Astrocyte (in vitro differentiated cells and primary cell): ENCODE results near the gene INVS. TPM values are rescaled to one million over a fixed set of nuclear protein-coding genes. Genes with fewer than 3 reads are reported as not detected.
A peak's percentile ranks its signal among the peaks of the same experiment; 100 is the strongest.
"Not testable (repeated sequence)": the region's sequence is repeated elsewhere in the genome, so short reads cannot be mapped to it uniquely, and the experiment has no call there.

Source experiments
- DNase-seq: peaks from one replicate; pipeline ENCODE4 v3.0.0-alpha.2; 2010; ENCODE audit warnings: low read depth
- FAIRE-seq: peaks from 2 replicates; lab custom pipeline; 2011; peaks lifted over from hg19 to GRCh38; lab: Jason Lieb, UNC
- H2AFZ ChIP-seq: 2 replicates; pipeline ENCODE4 v1.6.0; 2012; ENCODE audit warnings: low read depth, low read length, inconsistent platforms
- H3K27ac ChIP-seq: 2 replicates; pipeline ENCODE4 v1.5.1; 2011; ENCODE audit warnings: low read depth, low read length, inconsistent platforms
- H3K27me3 ChIP-seq: 2 replicates; pipeline ENCODE4 v1.6.0; 2011; ENCODE audit warnings: low read length, inconsistent platforms; ENCODE audit not compliant: insufficient read depth
- H3K36me3 ChIP-seq: 2 replicates; pipeline ENCODE4 v1.5.1; 2011; ENCODE audit warnings: low read length, inconsistent platforms; ENCODE audit not compliant: insufficient read depth
- H3K4me1 ChIP-seq: 2 replicates; pipeline ENCODE4 v1.5.1; 2011; ENCODE audit warnings: low read length, inconsistent platforms; ENCODE audit not compliant: insufficient read depth
- H3K4me2 ChIP-seq: 2 replicates; pipeline ENCODE4 v1.6.0; 2012; ENCODE audit warnings: low read length, inconsistent platforms
- H3K4me3 ChIP-seq: 2 replicates; pipeline ENCODE4 v1.5.1; 2011; ENCODE audit warnings: low read depth, mild to moderate bottlenecking, low read length, inconsistent platforms; ENCODE audit not compliant: insufficient read depth
- H3K79me2 ChIP-seq: 2 replicates; pipeline ENCODE4 v1.6.0; 2012; ENCODE audit warnings: mild to moderate bottlenecking, low read length, inconsistent platforms; ENCODE audit not compliant: insufficient read depth
- H3K9ac ChIP-seq: 2 replicates; pipeline ENCODE4 v1.6.0; 2012; ENCODE audit warnings: mild to moderate bottlenecking, low read length, inconsistent platforms
- H3K9me3 ChIP-seq: 2 replicates; pipeline ENCODE4 v1.5.1; 2012; ENCODE audit warnings: low read depth, mild to moderate bottlenecking, low read length, inconsistent platforms; ENCODE audit not compliant: insufficient read depth
- H4K20me1 ChIP-seq: 2 replicates; pipeline ENCODE4 v1.6.0; 2012; ENCODE audit warnings: low read length, inconsistent platforms; ENCODE audit not compliant: insufficient read depth
- H3K27ac Mint-ChIP-seq: one replicate; pipeline ENCODE4 v1.8.0; 2021; ENCODE audit warnings: mild to moderate bottlenecking, mixed read lengths; ENCODE audit not compliant: unreplicated experiment
- H3K27me3 Mint-ChIP-seq: one replicate; pipeline ENCODE4 v1.8.0; 2021; ENCODE audit warnings: low read depth, mixed read lengths; ENCODE audit not compliant: unreplicated experiment
- H3K36me3 Mint-ChIP-seq: one replicate; pipeline ENCODE4 v1.8.0; 2021; ENCODE audit warnings: low read depth, mixed read lengths; ENCODE audit not compliant: unreplicated experiment
- H3K4me1 Mint-ChIP-seq: one replicate; pipeline ENCODE4 v1.8.0; 2021; ENCODE audit warnings: low read depth, mixed read lengths; ENCODE audit not compliant: unreplicated experiment
- H3K4me3 Mint-ChIP-seq: one replicate; pipeline ENCODE4 v1.8.0; 2021; ENCODE audit warnings: mild to moderate bottlenecking, moderate library complexity, mixed read lengths; ENCODE audit not compliant: unreplicated experiment
- H3K9me3 Mint-ChIP-seq: one replicate; pipeline ENCODE4 v1.8.0; 2021; ENCODE audit warnings: mild to moderate bottlenecking, mixed read lengths; ENCODE audit not compliant: unreplicated experiment
- EZH2 ChIP-seq: IDR thresholded peaks from 2 replicates; pipeline ENCODE4 v1.6.1; 2012; ENCODE audit warnings: mild to moderate bottlenecking, low read length, inconsistent platforms; ENCODE audit not compliant: insufficient read depth
- total RNA-seq: library from RNA; stranded (reverse); gene quantifications from 2 replicates; pipeline ENCODE4 v1.2.1, GENCODE V29; 2021
- TF ChIP-seq, protein P1 (sequence below): IDR thresholded peaks from 2 replicates; pipeline ENCODE4 v1.5.1; 2011; ENCODE audit warnings: low read depth, mild to moderate bottlenecking, inconsistent platforms, low read length, moderate library complexity; ENCODE audit not compliant: insufficient read depth

INVS gene
- total RNA-seq, 1 donor from 2014 or later = 17.5 TPM

DNA sequence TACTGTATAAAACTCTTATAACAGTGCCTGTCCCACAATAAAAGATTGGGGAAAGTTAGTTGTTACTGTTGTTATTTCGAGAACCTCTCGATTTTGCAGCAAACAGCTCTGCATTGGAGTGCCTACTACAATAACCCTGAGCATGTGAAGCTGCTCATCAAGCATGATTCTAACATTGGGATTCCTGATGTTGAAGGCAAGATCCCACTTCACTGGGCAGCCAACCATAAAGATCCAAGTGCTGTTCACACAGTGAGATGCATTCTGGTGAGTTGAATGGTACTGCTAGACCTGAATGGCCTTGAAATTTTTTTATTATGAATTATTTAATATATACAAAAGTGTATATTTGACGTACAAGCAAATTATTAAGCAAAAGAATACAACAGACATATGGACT lies 130.5 kb downstream of the INVS start:
- Mint-ChIP-seq H3K4me3 (no peak overlapping the region), H3K36me3 (peaks cover 10% of the 10 kb centered on the region), H3K4me1 (peaks cover 9% of the 10 kb centered on the region), H3K27ac (no peak overlapping the region), H3K9me3 (peaks cover 12% of the 10 kb centered on the region), H3K27me3 (no peaks in the 10 kb centered on the region)
- H3K27ac ChIP-seq = no peak overlapping the region
- H3K79me2 ChIP-seq = no peaks in the 10 kb centered on the region
- no peaks in the 10 kb centered on the region for H3K4me1 ChIP-seq
- no peaks in the 10 kb centered on the region for H3K27me3 ChIP-seq
- H3K9ac ChIP-seq = no peak overlapping the region
- no peak for DNase-seq
- H3K4me3 ChIP-seq = no peak overlapping the region
- H4K20me1 ChIP-seq = no peaks in the 10 kb centered on the region
- H2AFZ ChIP-seq = no peak overlapping the region
- no peak for FAIRE-seq
- H3K9me3 ChIP-seq = no peaks in the 10 kb centered on the region
- no peak for TF ChIP-seq EZH2
- no peak overlapping the region for H3K4me2 ChIP-seq
- H3K36me3 ChIP-seq = no peaks in the 10 kb centered on the region

DNA sequence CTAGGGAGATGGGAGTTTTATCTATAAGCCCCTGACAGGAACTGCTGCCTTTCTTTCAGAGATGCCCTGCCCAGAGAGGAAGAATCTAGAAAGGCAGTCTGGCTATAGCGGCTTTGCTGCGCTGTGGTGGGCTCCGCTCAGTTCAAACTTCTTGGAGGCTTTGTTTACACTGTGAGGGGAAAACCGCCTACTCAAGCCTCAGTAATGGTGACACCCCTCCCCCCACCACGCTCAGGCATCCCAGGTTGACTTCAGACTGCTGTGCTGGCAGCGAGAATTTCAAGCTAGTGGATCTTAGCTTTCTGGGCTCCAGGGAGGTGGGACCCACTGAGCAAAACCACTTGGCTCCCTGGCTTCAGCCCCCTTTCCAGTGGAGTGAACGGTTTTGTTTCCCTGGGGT lies 137.9 kb downstream of the INVS start:
- H3K9ac ChIP-seq, H3K27me3 ChIP-seq, H3K36me3 ChIP-seq, H3K9me3 Mint-ChIP-seq, FAIRE-seq, H2AFZ ChIP-seq, H3K27ac Mint-ChIP-seq, H3K27ac ChIP-seq, H3K4me3 Mint-ChIP-seq, DNase-seq, H3K4me3 ChIP-seq, H3K79me2 ChIP-seq, H3K4me1 Mint-ChIP-seq, H3K9me3 ChIP-seq, H4K20me1 ChIP-seq, H3K27me3 Mint-ChIP-seq, H3K4me1 ChIP-seq, H3K4me2 ChIP-seq: not testable (repeated sequence)
- H3K36me3 Mint-ChIP-seq = peaks cover 22% of the 10 kb centered on the region

DNA sequence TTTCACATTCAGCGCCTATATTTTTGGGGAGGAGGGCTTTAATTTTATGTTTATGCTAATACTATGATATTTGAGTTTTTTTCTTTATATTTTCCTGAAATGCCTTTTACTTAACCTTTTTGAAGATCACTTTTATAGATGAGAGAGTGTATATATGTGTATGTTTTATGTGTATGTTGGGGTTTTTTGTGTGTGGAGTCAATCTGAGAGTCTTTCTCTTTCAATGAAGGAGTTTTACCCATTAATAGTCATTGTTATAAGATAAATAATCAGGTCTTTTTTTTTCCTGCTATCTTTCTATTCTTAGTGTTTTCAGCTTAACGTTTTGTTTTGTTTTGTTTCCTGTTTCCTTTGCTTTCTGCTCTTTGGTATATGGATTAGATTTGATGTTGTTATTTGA lies 141.5 kb downstream of the INVS start:
- H3K9me3 Mint-ChIP-seq = no peaks in the 10 kb centered on the region
- peaks cover 17% of the 10 kb centered on the region for H3K36me3 Mint-ChIP-seq
- DNase-seq (no peak), FAIRE-seq (no peak)
- H3K9ac ChIP-seq = no peak overlapping the region
- H3K4me1 Mint-ChIP-seq = no peaks in the 10 kb centered on the region
- no peaks in the 10 kb centered on the region for H3K27me3 Mint-ChIP-seq
- H3K9me3 ChIP-seq = no peaks in the 10 kb centered on the region
- H3K36me3 ChIP-seq = peaks cover 6% of the 10 kb centered on the region
- peak overlapping the region; percentile 58 for H3K4me3 Mint-ChIP-seq
- no peaks in the 10 kb centered on the region for H3K4me1 ChIP-seq
- H3K4me2 ChIP-seq = no peak overlapping the region
- H4K20me1 ChIP-seq = no peaks in the 10 kb centered on the region
- H2AFZ ChIP-seq = no peak overlapping the region
- H3K4me3 ChIP-seq = no peak overlapping the region
- H3K27ac Mint-ChIP-seq = no peak overlapping the region
- no peaks in the 10 kb centered on the region for H3K27me3 ChIP-seq
- no peak for TF ChIP-seq EZH2
- TF ChIP-seq, protein P1, sequence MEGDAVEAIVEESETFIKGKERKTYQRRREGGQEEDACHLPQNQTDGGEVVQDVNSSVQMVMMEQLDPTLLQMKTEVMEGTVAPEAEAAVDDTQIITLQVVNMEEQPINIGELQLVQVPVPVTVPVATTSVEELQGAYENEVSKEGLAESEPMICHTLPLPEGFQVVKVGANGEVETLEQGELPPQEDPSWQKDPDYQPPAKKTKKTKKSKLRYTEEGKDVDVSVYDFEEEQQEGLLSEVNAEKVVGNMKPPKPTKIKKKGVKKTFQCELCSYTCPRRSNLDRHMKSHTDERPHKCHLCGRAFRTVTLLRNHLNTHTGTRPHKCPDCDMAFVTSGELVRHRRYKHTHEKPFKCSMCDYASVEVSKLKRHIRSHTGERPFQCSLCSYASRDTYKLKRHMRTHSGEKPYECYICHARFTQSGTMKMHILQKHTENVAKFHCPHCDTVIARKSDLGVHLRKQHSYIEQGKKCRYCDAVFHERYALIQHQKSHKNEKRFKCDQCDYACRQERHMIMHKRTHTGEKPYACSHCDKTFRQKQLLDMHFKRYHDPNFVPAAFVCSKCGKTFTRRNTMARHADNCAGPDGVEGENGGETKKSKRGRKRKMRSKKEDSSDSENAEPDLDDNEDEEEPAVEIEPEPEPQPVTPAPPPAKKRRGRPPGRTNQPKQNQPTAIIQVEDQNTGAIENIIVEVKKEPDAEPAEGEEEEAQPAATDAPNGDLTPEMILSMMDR = no peak
- no peak overlapping the region for H3K27ac ChIP-seq
- H3K79me2 ChIP-seq = no peaks in the 10 kb centered on the region

DNA sequence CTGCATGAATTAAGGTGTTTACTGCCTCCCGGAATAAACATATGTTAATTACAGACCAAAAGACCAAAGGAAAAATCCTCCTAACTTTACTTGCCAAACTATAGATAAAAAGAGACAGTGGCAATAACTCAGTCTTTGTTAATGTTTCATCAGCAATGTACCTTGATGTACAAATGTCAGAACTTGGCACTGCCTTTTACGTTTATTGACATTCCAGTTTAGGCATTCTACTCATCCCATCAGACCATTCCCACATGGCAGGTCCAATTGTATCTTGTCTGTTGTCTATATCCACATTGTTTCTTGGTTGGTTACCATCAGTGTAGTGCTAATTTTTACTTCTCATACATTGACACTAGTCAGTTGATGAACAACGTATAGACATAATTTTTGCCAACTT lies 168.2 kb downstream of the INVS start:
- H3K27me3 ChIP-seq = no peaks in the 10 kb centered on the region
- no peak overlapping the region for H3K4me3 ChIP-seq
- no peaks in the 10 kb centered on the region for H3K9me3 Mint-ChIP-seq
- peaks cover 15% of the 10 kb centered on the region for H3K36me3 Mint-ChIP-seq
- H3K4me3 Mint-ChIP-seq = no peak overlapping the region
- H2AFZ ChIP-seq = no peak overlapping the region
- FAIRE-seq (no peak), DNase-seq (no peak)
- no peak for TF ChIP-seq EZH2
- TF ChIP-seq, protein P1 = no peak
- no peaks in the 10 kb centered on the region for H4K20me1 ChIP-seq
- H3K36me3 ChIP-seq = no peaks in the 10 kb centered on the region
- no peak overlapping the region for H3K9ac ChIP-seq
- H3K27ac Mint-ChIP-seq = no peak overlapping the region
- H3K4me1 ChIP-seq = no peaks in the 10 kb centered on the region
- H3K9me3 ChIP-seq = no peaks in the 10 kb centered on the region
- no peaks in the 10 kb centered on the region for H3K79me2 ChIP-seq
- no peaks in the 10 kb centered on the region for H3K27me3 Mint-ChIP-seq
- H3K27ac ChIP-seq = no peak overlapping the region
- H3K4me2 ChIP-seq = no peak overlapping the region
- H3K4me1 Mint-ChIP-seq = no peaks in the 10 kb centered on the region
